Adrenal gland (tissue), 12 donors: Measurements from ENCODE around the gene BEND6. TPM values are rescaled to one million over a fixed set of nuclear protein-coding genes. Genes with fewer than 3 reads are reported as not detected.

ENCODE experiments used
- DNase-seq, 7 donors: peaks; one replicate each; pipeline ENCODE4 v3.0.0-alpha.2; 2019 to 2020
- H3K27ac ChIP-seq, 5 donors: fragments of 200-600 bp; sonication (generic) in 4 of 5; 1 replicate in 3 of 5; 2 replicates in 2 of 5; pipeline versions ENCODE4 v1.5.1 to v1.8.0; 2016 to 2020; ENCODE audit warnings: mild to moderate bottlenecking in 1 of 5
- H3K27me3 ChIP-seq: fragments of 200-600 bp; 2 replicates; pipeline ENCODE4 v1.8.0; 2021
- H3K36me3 ChIP-seq, 2 donors: fragments of 200-600 bp; replicated peaks in 1 of 2; 1 replicate in 1 of 2; 2 replicates in 1 of 2; pipeline versions ENCODE4 v1.5.1 to v1.8.0; 2018 to 2022
- H3K4me1 ChIP-seq, 2 donors: fragments of 200-600 bp; replicated peaks in 1 of 2; 1 replicate in 1 of 2; 2 replicates in 1 of 2; pipeline versions ENCODE4 v1.5.1 to v1.8.0; 2018 to 2021
- H3K4me3 ChIP-seq, 4 donors: fragments of 200-600 bp; sonication (generic) in 3 of 4; one replicate each; pipeline ENCODE4 v1.5.1; 2016 to 2018
- H3K9me3 ChIP-seq, 3 donors: fragments of 200-600 bp; sonication (generic) in 1 of 3; replicated peaks in 1 of 3; 1 replicate in 2 of 3; 2 replicates in 1 of 3; pipeline versions ENCODE4 v1.5.1 to v1.8.0; 2016 to 2021
- POLR2A ChIP-seq, 2 donors: fragments of 450-650 bp; IDR thresholded peaks; one replicate each; pipeline ENCODE4 v1.6.1; 2017; ENCODE audit warnings: antibody characterized with exemption in 2 of 2, mild to moderate bottlenecking in 2 of 2, moderate library complexity in 1 of 2
- WGBS, 4 donors: extraction: QIAGEN DNeasy Blood & Tissue Kit in 2 of 4; methylation state at CpG; one replicate each; pipeline versions ENCODE4 v1.1.5 to v1.1.7; 2013 to 2017; 5-methylcytosine and 5-hydroxymethylcytosine counted together
- intact Hi-C, 2 donors: fragments of 100-400 bp; cut with DNase I; formaldehyde crosslinking; loops; one replicate each; pipeline versions ENCODE4 v1.14.1 to v1.15.0; 2022 to 2023
- polyA plus RNA-seq, 3 donors: library from polyadenylated mRNA; stranded (reverse); fragments of 200-250 nt in 2 of 3; fragments of 350-450 nt in 1 of 3; fragmentation: Illumina TruSeq in 1 of 3; extraction: RNeasy Lipid Tissue Mini Kit (QIAGEN cat#74804) in 1 of 3; gene quantifications; one replicate each; pipeline ENCODE4 v1.2.3, GENCODE V29; 2013 to 2014
- total RNA-seq, 9 donors: library from RNA; depleted of rRNA in 4 of 9; stranded (reverse); fragments of >200 nt in 4 of 9; fragments of 120-200 nt in 1 of 9; fragmentation: NEBNext Ultra II Directional in 1 of 9; extraction: Animal tissue kit (Norgen Biotek cat#: 25700) in 1 of 9; gene quantifications; one replicate each; pipeline versions ENCODE4 v1.1.0 to v1.2.4, GENCODE V29; 2013 to 2023
- TF ChIP-seq, protein P1 (sequence below), 6 experiments: fragments of 450-650 bp in 4 of 6; fragments of 200-600 bp in 2 of 6; sonication (generic) in 1 of 6; IDR thresholded peaks; 1 replicate in 5 of 6; 2 replicates in 1 of 6; pipeline versions ENCODE4 v1.5.1 to v1.8.0; 2016 to 2021; ENCODE audit warnings: antibody characterized with exemption in 6 of 6, mild to moderate bottlenecking in 2 of 6, moderate library complexity in 1 of 6
- donor health status: healthy with polysubstance abuse.
- donor health status: Bipolar disorder and iron deficiency.
- donor health status: DM: yes; HTN: yes; CAD: no.
- donor health status: DM: no; HTN: no; CAD: no.
- donor health status: DM: no; HTN: no; CAD: no.
- donor health status: DM: yes; HTN: yes; CAD: no.

The BEND6 gene
- total and polyA plus RNA-seq, 12 donors = 0.67 to 6.0 (median 1.2) TPM; not detected in 1

DNA sequence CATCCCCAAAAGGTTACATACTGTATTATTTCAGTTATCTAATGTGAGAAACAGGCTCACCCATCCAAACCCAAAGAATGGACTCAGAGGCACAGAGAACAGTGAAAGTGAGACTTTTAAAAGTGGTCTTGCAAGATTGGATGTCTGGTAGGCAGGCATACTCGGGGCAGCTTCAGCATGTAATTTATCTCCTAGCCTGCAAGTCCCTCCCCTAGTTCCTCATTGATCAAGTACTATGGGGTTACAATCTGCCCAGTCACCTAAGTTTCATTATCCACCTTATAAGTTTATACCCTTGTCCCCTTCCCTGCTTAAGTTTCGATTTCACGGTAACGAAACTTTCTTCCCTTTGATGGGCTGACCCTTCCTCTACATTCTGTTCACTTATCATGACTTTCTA lies 114.3 kb downstream of the BEND6 start:
- no peak for DNase-seq
- no peaks in the 10 kb centered on the region for H3K9me3 ChIP-seq

DNA sequence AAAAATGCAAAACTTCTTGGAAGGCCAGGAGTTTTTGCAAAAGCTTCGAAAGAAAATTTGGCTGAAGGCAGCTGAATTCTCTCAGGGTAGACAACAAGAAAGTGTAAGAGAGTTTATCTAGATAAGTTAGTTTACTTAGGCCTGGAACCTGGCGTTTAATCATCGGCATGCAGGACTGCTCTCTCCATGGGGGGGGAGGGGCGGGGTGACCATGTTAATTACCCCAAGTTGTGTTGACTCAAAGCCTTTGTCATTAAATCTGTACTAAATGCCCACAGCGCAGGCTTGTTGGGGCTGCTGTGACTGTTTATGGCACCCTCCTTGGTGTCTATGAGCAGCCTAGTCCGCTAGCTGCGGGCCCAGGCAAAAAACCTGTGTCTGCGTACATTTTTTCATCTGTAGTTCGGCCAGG lies 115.0 kb downstream of the BEND6 start:
- Histone ChIP-seq H3K27ac (no peak overlapping the region), H3K4me3 (no peak overlapping the region), H3K27me3 (no peaks in the 10 kb centered on the region), H3K36me3 (no peaks in the 10 kb centered on the region), H3K4me1 (no peaks in the 10 kb centered on the region), H3K9me3 (no peaks in the 10 kb centered on the region)
- intact Hi-C loops = no loop called here
- no peak for TF ChIP-seq POLR2A (IDR thresholded peaks at IDR 0.05)
- TF ChIP-seq, protein P1, sequence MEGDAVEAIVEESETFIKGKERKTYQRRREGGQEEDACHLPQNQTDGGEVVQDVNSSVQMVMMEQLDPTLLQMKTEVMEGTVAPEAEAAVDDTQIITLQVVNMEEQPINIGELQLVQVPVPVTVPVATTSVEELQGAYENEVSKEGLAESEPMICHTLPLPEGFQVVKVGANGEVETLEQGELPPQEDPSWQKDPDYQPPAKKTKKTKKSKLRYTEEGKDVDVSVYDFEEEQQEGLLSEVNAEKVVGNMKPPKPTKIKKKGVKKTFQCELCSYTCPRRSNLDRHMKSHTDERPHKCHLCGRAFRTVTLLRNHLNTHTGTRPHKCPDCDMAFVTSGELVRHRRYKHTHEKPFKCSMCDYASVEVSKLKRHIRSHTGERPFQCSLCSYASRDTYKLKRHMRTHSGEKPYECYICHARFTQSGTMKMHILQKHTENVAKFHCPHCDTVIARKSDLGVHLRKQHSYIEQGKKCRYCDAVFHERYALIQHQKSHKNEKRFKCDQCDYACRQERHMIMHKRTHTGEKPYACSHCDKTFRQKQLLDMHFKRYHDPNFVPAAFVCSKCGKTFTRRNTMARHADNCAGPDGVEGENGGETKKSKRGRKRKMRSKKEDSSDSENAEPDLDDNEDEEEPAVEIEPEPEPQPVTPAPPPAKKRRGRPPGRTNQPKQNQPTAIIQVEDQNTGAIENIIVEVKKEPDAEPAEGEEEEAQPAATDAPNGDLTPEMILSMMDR (IDR thresholded peaks at IDR 0.05) = no peak
- DNase-seq = no peak
- 85 to 97% (median 92%) methylated on average over 8 to 9 of the region's 9 CpGs for WGBS, 4 donors

More for the DNA sequence above, 114.3 kb downstream of the BEND6 start:
- no peak for TF ChIP-seq POLR2A (IDR thresholded peaks at IDR 0.05)
- Histone ChIP-seq H3K4me3 (no peak overlapping the region), H3K4me1 (no peaks in the 10 kb centered on the region), H3K27ac (no peak overlapping the region), H3K36me3 (no peaks in the 10 kb centered on the region), H3K27me3 (no peaks in the 10 kb centered on the region)
- intact Hi-C loops = no loop called here
- WGBS, 4 donors = 83 to 90% (median 83%) methylated on average over 4 of the region's 4 CpGs

- Histone ChIP-seq H3K27me3 (no peaks in the 10 kb centered on the region), H3K9me3 (no peaks in the 10 kb centered on the region), H3K36me3 (no peaks in the 10 kb centered on the region), H3K27ac (no peak overlapping the region), H3K4me1 (no peaks in the 10 kb centered on the region), H3K4me3 (no peak overlapping the region)
- no peak for DNase-seq
- 86 to 100% (median 88%) methylated on average over 3 of the region's 3 CpGs for WGBS, 4 donors
- intact Hi-C loops = no loop called here
- TF ChIP-seq, protein P1 (IDR thresholded peaks at IDR 0.05) = no peak
- TF ChIP-seq POLR2A (IDR thresholded peaks at IDR 0.05) = no peak
These were observed 117.2 kb downstream of the BEND6 start for GRCh38 chr6:57072108-57072507.

DNA sequence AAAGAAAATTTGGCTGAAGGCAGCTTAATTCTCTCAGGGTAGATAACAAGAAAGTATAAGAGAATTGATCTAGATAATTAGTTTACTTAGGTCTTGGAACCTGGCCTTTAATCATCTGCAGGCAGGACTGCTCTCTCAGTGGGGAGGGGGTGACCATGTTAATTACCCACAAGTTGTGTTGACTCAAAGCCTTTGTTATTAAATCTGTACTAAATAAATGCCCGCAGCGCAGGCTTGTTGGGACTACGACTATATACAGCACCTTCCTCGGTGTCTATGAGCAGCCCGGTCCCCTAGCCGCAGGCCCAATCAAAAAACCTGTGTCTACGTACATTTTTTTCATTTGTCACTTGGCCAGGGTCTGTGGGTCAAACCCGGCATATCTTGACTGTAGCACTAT lies 119.5 kb downstream of the BEND6 start:
- no peak for DNase-seq
- intact Hi-C loops = no loop called here
- TF ChIP-seq, protein P1 (IDR thresholded peaks at IDR 0.05) = no peak
- TF ChIP-seq POLR2A (IDR thresholded peaks at IDR 0.05) = no peak
- H3K4me3 ChIP-seq = no peak overlapping the region
- no peaks in the 10 kb centered on the region for H3K27me3 ChIP-seq
- H3K9me3 ChIP-seq = no peaks in the 10 kb centered on the region
- H3K4me1 ChIP-seq = no peaks in the 10 kb centered on the region
- WGBS, 4 donors = 89 to 91% (median 90%) methylated on average over 8 of the region's 8 CpGs
- H3K36me3 ChIP-seq = no peaks in the 10 kb centered on the region
- H3K27ac ChIP-seq = no peak overlapping the region

DNA sequence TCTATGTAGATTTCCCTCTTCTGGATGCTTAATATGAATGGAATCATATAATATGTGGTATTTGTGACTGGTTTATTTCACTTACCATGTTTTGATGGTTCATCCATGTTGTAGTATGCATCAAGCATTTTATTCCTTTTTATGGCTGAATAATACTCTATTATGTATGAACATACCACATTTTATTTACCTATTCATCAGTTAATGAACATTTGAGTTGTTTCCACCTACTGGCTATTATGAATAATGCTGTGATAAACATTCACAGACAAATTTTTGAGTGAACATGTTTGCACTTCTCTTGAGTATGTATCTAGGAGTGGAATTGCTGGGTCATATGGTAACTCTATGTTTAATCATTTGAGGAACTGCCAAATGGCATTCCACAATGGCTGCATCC lies 120.2 kb downstream of the BEND6 start:
- H3K4me3 ChIP-seq = no peak overlapping the region
- H3K36me3 ChIP-seq = peaks cover 0 to 3% of the 10 kb centered on the region in 2 donors
- no peak overlapping the region for H3K27ac ChIP-seq
- TF ChIP-seq, protein P1 (IDR thresholded peaks at IDR 0.05) = no peak
- no peak for TF ChIP-seq POLR2A (IDR thresholded peaks at IDR 0.05)
- H3K9me3 ChIP-seq = no peaks in the 10 kb centered on the region
- no peaks in the 10 kb centered on the region for H3K4me1 ChIP-seq
- no peak for DNase-seq
- intact Hi-C loops = no loop called here
- H3K27me3 ChIP-seq = no peaks in the 10 kb centered on the region
